ENCODE measurements around the gene NOL6.
A peak's percentile ranks its signal among the peaks of the same experiment; 100 is the strongest.
"Not testable (repeated sequence)": the region's sequence is repeated elsewhere in the genome, so short reads cannot be mapped to it uniquely, and the experiment has no call there.

NOL6 gene

GRCh38 chr9:33459115-33459514, 14.6 kb downstream of the NOL6 start:
- H3K9ac ChIP-seq (ENCODE audit: low read length), result no peak overlapping the region
- H3K27me3 ChIP-seq (ENCODE audit: control insufficient read depth in 1 of 2, insufficient read depth in 2 of 2, low read length in 2 of 2), result no peaks in the 10 kb centered on the region
- H3K4me3 ChIP-seq (ENCODE audit: low read depth in 1 of 2, low read length in 2 of 2), result no peak overlapping the region
- no peak overlapping the region for H3K27ac ChIP-seq (ENCODE audit: low read depth, low read length)
- H3K36me3 ChIP-seq (ENCODE audit: insufficient read depth, low read length), result peaks cover 28% of the 10 kb centered on the region
- no peaks in the 10 kb centered on the region for H3K4me1 ChIP-seq (ENCODE audit: insufficient read depth, low read length)
- H3K9me3 ChIP-seq (ENCODE audit: low read length), result no peaks in the 10 kb centered on the region

GRCh38 chr9:33458444-33458843, 15.3 kb downstream of the NOL6 start:
- no peak overlapping the region for H3K4me3 ChIP-seq (ENCODE audit: low read depth in 1 of 2, low read length in 2 of 2)
- H3K36me3 ChIP-seq (ENCODE audit: insufficient read depth, low read length), result peaks cover 21% of the 10 kb centered on the region
- no peaks in the 10 kb centered on the region for H3K9me3 ChIP-seq (ENCODE audit: low read length)
- H3K27ac ChIP-seq (ENCODE audit: low read depth, low read length), result no peak overlapping the region
- H3K27me3 ChIP-seq (ENCODE audit: control insufficient read depth in 1 of 2, insufficient read depth in 2 of 2, low read length in 2 of 2), result no peaks in the 10 kb centered on the region
- no peaks in the 10 kb centered on the region for H3K4me1 ChIP-seq (ENCODE audit: insufficient read depth, low read length)
- H3K9ac ChIP-seq (ENCODE audit: low read length), result no peak overlapping the region

- Histone ChIP-seq H3K27me3 (ENCODE audit: control insufficient read depth in 1 of 2, insufficient read depth in 2 of 2, low read length in 2 of 2) (no peaks in the 10 kb centered on the region), H3K36me3 (ENCODE audit: insufficient read depth, low read length) (no peaks in the 10 kb centered on the region), H3K27ac (ENCODE audit: low read depth, low read length) (no peak overlapping the region), H3K9ac (ENCODE audit: low read length) (no peak overlapping the region), H3K4me3 (ENCODE audit: low read depth in 1 of 2, low read length in 2 of 2) (no peak overlapping the region), H3K4me1 (ENCODE audit: insufficient read depth, low read length) (no peaks in the 10 kb centered on the region), H3K9me3 (ENCODE audit: low read length) (no peaks in the 10 kb centered on the region)
These were observed 17.8 kb downstream of the NOL6 start for GRCh38 chr9:33455945-33456344.

- not testable (repeated sequence) for H3K4me3 ChIP-seq (ENCODE audit: low read depth in 1 of 2, low read length in 2 of 2); H3K9me3 ChIP-seq (ENCODE audit: low read length); H3K4me1 ChIP-seq (ENCODE audit: insufficient read depth, low read length); H3K27ac ChIP-seq (ENCODE audit: low read depth, low read length); H3K36me3 ChIP-seq (ENCODE audit: insufficient read depth, low read length); H3K27me3 ChIP-seq (ENCODE audit: control insufficient read depth in 1 of 2, insufficient read depth in 2 of 2, low read length in 2 of 2); H3K9ac ChIP-seq (ENCODE audit: low read length)
These were observed 18.3 kb downstream of the NOL6 start for GRCh38 chr9:33455456-33455855.

- not testable (repeated sequence) for H3K9me3 ChIP-seq (ENCODE audit: low read length); H3K4me3 ChIP-seq (ENCODE audit: low read depth in 1 of 2, low read length in 2 of 2)
These were observed 19.1 kb downstream of the NOL6 start for GRCh38 chr9:33454661-33455026.

GRCh38 chr9:33453999-33454660, 19.6 kb downstream of the NOL6 start:
- H3K9me3 ChIP-seq (ENCODE audit: low read length), result no peaks in the 10 kb centered on the region
- no peak overlapping the region for H3K27ac ChIP-seq (ENCODE audit: low read depth, low read length)
- no peak overlapping the region for H3K4me3 ChIP-seq (ENCODE audit: low read depth in 1 of 2, low read length in 2 of 2)
- H3K4me1 ChIP-seq (ENCODE audit: insufficient read depth, low read length), result no peaks in the 10 kb centered on the region
- H3K36me3 ChIP-seq (ENCODE audit: insufficient read depth, low read length), result no peaks in the 10 kb centered on the region
- no peak overlapping the region for H3K9ac ChIP-seq (ENCODE audit: low read length)
- H3K27me3 ChIP-seq (ENCODE audit: control insufficient read depth in 1 of 2, insufficient read depth in 2 of 2, low read length in 2 of 2), result no peaks in the 10 kb centered on the region

More at GRCh38 chr9:33454661-33455026, 19.1 kb downstream of the NOL6 start:
- H3K27ac ChIP-seq (ENCODE audit: low read depth, low read length); H3K4me1 ChIP-seq (ENCODE audit: insufficient read depth, low read length); H3K9ac ChIP-seq (ENCODE audit: low read length); H3K27me3 ChIP-seq (ENCODE audit: control insufficient read depth in 1 of 2, insufficient read depth in 2 of 2, low read length in 2 of 2); H3K36me3 ChIP-seq (ENCODE audit: insufficient read depth, low read length): not testable (repeated sequence)

- Histone ChIP-seq H3K27me3 (ENCODE audit: control insufficient read depth in 1 of 2, insufficient read depth in 2 of 2, low read length in 2 of 2) (peaks cover 0 to 2% of the 10 kb centered on the region in 2 donors), H3K4me3 (ENCODE audit: low read depth in 1 of 2, low read length in 2 of 2) (no peak overlapping the region), H3K36me3 (ENCODE audit: insufficient read depth, low read length) (no peaks in the 10 kb centered on the region), H3K27ac (ENCODE audit: low read depth, low read length) (no peak overlapping the region), H3K9ac (ENCODE audit: low read length) (no peak overlapping the region), H3K4me1 (ENCODE audit: insufficient read depth, low read length) (no peaks in the 10 kb centered on the region), H3K9me3 (ENCODE audit: low read length) (no peaks in the 10 kb centered on the region)
These were observed 20.4 kb downstream of the NOL6 start for GRCh38 chr9:33453286-33453860.

- Histone ChIP-seq H3K27me3 (ENCODE audit: control insufficient read depth in 1 of 2, insufficient read depth in 2 of 2, low read length in 2 of 2) (peaks cover 0 to 3% of the 10 kb centered on the region in 2 donors), H3K27ac (ENCODE audit: low read depth, low read length) (no peak overlapping the region), H3K4me3 (ENCODE audit: low read depth in 1 of 2, low read length in 2 of 2) (no peak overlapping the region), H3K36me3 (ENCODE audit: insufficient read depth, low read length) (no peaks in the 10 kb centered on the region), H3K9ac (ENCODE audit: low read length) (no peak overlapping the region), H3K9me3 (ENCODE audit: low read length) (no peaks in the 10 kb centered on the region), H3K4me1 (ENCODE audit: insufficient read depth, low read length) (no peaks in the 10 kb centered on the region)
These were observed 20.9 kb downstream of the NOL6 start for GRCh38 chr9:33452828-33453271.

GRCh38 chr9:33450621-33451146, 23.0 kb downstream of the NOL6 start:
- Histone ChIP-seq H3K36me3 (ENCODE audit: insufficient read depth, low read length) (no peaks in the 10 kb centered on the region), H3K27me3 (ENCODE audit: control insufficient read depth in 1 of 2, insufficient read depth in 2 of 2, low read length in 2 of 2) (peaks cover 0 to 3% of the 10 kb centered on the region in 2 donors), H3K9ac (ENCODE audit: low read length) (no peak overlapping the region), H3K9me3 (ENCODE audit: low read length) (no peaks in the 10 kb centered on the region), H3K27ac (ENCODE audit: low read depth, low read length) (no peak overlapping the region), H3K4me3 (ENCODE audit: low read depth in 1 of 2, low read length in 2 of 2) (no peak overlapping the region), H3K4me1 (ENCODE audit: insufficient read depth, low read length) (peaks cover 10% of the 10 kb centered on the region)

GRCh38 chr9:33449715-33450114, 24.0 kb downstream of the NOL6 start:
- Histone ChIP-seq H3K4me1 (ENCODE audit: insufficient read depth, low read length) (peaks cover 10% of the 10 kb centered on the region), H3K9me3 (ENCODE audit: low read length) (no peaks in the 10 kb centered on the region), H3K36me3 (ENCODE audit: insufficient read depth, low read length) (no peaks in the 10 kb centered on the region), H3K27ac (ENCODE audit: low read depth, low read length) (no peak overlapping the region), H3K9ac (ENCODE audit: low read length) (no peak overlapping the region), H3K4me3 (ENCODE audit: low read depth in 1 of 2, low read length in 2 of 2) (no peak overlapping the region), H3K27me3 (ENCODE audit: control insufficient read depth in 1 of 2, insufficient read depth in 2 of 2, low read length in 2 of 2) (peaks cover 0 to 3% of the 10 kb centered on the region in 2 donors)

GRCh38 chr9:33447799-33448553, 25.7 kb downstream of the NOL6 start:
- peaks cover 0 to 3% of the 10 kb centered on the region in 2 donors for H3K27me3 ChIP-seq (ENCODE audit: control insufficient read depth in 1 of 2, insufficient read depth in 2 of 2, low read length in 2 of 2)
- peak overlapping the region; percentile 26 to 71 for H3K4me3 ChIP-seq (ENCODE audit: low read depth in 1 of 2, low read length in 2 of 2)
- H3K36me3 ChIP-seq (ENCODE audit: insufficient read depth, low read length), result no peaks in the 10 kb centered on the region
- no peaks in the 10 kb centered on the region for H3K9me3 ChIP-seq (ENCODE audit: low read length)
- no peak overlapping the region for H3K27ac ChIP-seq (ENCODE audit: low read depth, low read length)
- H3K4me1 ChIP-seq (ENCODE audit: insufficient read depth, low read length), result peaks cover 10% of the 10 kb centered on the region
- H3K9ac ChIP-seq (ENCODE audit: low read length), result no peak overlapping the region

Measured in muscle layer of colon (tissue), 2 donors.